IgD-negative memory B cell (primary cell): ENCODE results near the gene FOXN3. TPM values are rescaled to one million over a fixed set of nuclear protein-coding genes. Genes with fewer than 3 reads are reported as not detected.
"Not testable (repeated sequence)": the region's sequence is repeated elsewhere in the genome, so short reads cannot be mapped to it uniquely, and the experiment has no call there.

Source experiments
- H3K27ac Mint-ChIP-seq, 3 donors: one replicate each; pipeline ENCODE4 v1.8.0; 2020 to 2022; ENCODE audit warnings: mild to moderate bottlenecking in 3 of 3, mixed read lengths in 3 of 3, moderate library complexity in 1 of 3
- H3K27me3 Mint-ChIP-seq: one replicate; pipeline ENCODE4 v1.8.0; 2021; ENCODE audit warnings: mixed read lengths
- H3K36me3 Mint-ChIP-seq: one replicate; pipeline ENCODE4 v1.8.0; 2020; ENCODE audit warnings: mild to moderate bottlenecking, mixed read lengths
- H3K4me1 Mint-ChIP-seq, 3 donors: one replicate each; pipeline ENCODE4 v1.8.0; 2020 to 2022; ENCODE audit warnings: mixed read lengths in 3 of 3, mild to moderate bottlenecking in 1 of 3
- H3K4me3 Mint-ChIP-seq, 4 donors: one replicate each; pipeline ENCODE4 v1.8.0; 2020 to 2022; ENCODE audit warnings: mild to moderate bottlenecking in 4 of 4, mixed read lengths in 4 of 4, moderate library complexity in 3 of 4
- H3K9me3 Mint-ChIP-seq, 3 donors: one replicate each; pipeline ENCODE4 v1.8.0; 2020 to 2021; ENCODE audit warnings: mixed read lengths in 3 of 3, mild to moderate bottlenecking in 1 of 3
- polyA plus RNA-seq: library from polyadenylated mRNA; unstranded; fragments of 300-500 nt; fragmentation: Illumina TruSeq; gene quantifications from one replicate; pipeline ENCODE4 v1.2.3, GENCODE V29; 2021

Gene FOXN3
- polyA plus RNA-seq, 1 donor from 2014 or later = 62.5 TPM

DNA sequence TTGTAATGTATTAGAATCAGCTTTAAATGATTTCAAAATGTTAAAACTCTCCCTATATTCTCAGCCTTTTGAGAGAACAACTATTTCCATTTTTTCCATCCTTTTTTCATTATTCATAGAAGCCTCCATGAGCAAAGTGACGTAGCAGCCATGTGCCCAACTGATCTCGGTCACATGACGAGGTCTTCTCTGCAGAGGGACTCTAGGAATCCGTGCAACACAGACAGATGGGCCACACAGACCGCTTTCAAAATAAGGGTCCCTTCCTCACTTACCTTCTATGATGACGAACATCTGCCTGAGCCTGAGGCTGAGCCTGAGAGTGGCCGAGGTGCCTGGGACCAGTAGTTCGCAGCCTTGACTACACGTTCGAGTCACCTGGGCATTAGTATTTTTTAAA, 293.8 kb downstream of the FOXN3 start:
- H3K27me3 Mint-ChIP-seq = peaks cover 2% of the 10 kb centered on the region
- H3K36me3 Mint-ChIP-seq = no peaks in the 10 kb centered on the region
- no peaks in the 10 kb centered on the region for H3K4me1 Mint-ChIP-seq
- H3K9me3 Mint-ChIP-seq = peaks cover 3 to 10% (median 8%) of the 10 kb centered on the region in 3 donors
- no peak overlapping the region for H3K27ac Mint-ChIP-seq
- H3K4me3 Mint-ChIP-seq = no peak overlapping the region

- Mint-ChIP-seq H3K27me3 (peaks cover under 1% of the 10 kb centered on the region), H3K9me3 (peaks cover 3 to 11% (median 10%) of the 10 kb centered on the region in 3 donors), H3K4me1 (no peaks in the 10 kb centered on the region), H3K27ac (no peak overlapping the region), H3K36me3 (no peaks in the 10 kb centered on the region), H3K4me3 (no peak overlapping the region)
These were observed 294.9 kb downstream of the FOXN3 start for GRCh38 chr14:89121968-89122620.

DNA sequence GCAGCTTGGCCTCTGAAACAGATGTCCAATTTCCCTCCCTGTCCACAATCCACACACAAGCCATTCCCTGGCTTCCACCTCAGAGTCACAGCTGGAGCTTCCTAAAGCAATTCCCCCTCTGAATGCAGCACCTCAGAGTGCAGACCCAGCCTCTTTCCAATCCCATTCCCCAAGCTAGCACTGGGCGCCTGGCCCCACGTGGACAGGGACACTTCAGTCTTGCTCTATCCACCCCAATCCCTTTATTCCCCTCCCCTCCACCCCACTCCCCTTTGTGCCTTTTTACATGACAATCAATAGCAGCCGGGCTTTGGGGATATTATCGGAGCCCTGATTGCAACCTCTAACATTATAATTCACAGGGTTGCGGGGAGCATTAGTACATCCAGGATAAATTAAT, 300.0 kb downstream of the FOXN3 start:
- peaks cover 3 to 12% (median 10%) of the 10 kb centered on the region in 3 donors for H3K9me3 Mint-ChIP-seq

DNA sequence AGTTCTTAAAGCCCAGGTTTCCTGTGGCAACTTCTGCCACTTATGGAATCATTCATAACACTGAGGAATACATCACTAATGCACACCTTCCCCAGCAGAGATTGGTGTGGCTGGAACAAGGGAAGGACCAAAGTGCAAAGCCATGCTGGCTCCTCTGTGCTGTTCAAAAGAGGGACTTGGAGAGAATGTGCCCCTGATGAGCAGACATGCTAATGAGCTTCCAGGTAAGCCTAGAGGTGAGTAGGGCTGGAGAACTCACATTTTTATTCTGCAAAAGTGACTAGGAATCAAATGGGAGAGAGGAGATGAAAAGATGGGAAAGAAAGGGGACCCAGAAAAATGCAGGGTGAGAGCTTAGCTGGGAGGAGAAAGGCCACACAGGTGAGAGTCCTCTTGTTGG, 302.9 kb downstream of the FOXN3 start:
- Mint-ChIP-seq H3K9me3 (peaks cover 0 to 8% (median 7%) of the 10 kb centered on the region in 3 donors), H3K4me1 (no peaks in the 10 kb centered on the region), H3K4me3 (no peak overlapping the region), H3K27ac (peak overlapping the region in 1 of 3 donors; percentile 71), H3K36me3 (peaks cover 2% of the 10 kb centered on the region), H3K27me3 (peaks cover 2% of the 10 kb centered on the region)

More for the DNA sequence above, 300.0 kb downstream of the FOXN3 start:
- Mint-ChIP-seq H3K36me3 (peaks cover 2% of the 10 kb centered on the region), H3K27me3 (peaks cover 2% of the 10 kb centered on the region), H3K27ac (no peak overlapping the region), H3K4me3 (no peak overlapping the region), H3K4me1 (no peaks in the 10 kb centered on the region)

DNA sequence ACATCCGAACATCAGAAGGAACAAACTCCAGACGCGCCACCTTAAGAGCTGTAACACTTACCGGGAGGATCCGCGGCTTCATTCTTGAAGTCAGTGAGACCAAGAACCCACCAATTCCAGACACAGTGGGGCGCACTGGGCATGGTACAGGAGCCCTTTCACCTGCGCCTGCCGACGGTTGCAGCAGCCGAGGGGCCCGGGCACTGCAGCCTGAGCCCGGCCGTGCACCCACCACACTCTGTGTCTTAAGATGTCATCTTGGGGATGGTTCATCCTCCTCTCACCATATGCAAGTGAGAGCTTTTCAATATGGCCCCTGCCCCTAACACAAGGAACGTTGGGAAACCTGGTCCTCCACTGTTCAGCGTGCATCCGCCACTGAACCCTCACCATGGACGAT, 304.3 kb downstream of the FOXN3 start:
- Mint-ChIP-seq H3K9me3 (peaks cover 0 to 3% (median 0%) of the 10 kb centered on the region in 3 donors), H3K27me3 (peaks cover 2% of the 10 kb centered on the region)

GRCh38 chr14:89111766-89112543, 305.1 kb downstream of the FOXN3 start:
- not testable (repeated sequence) for H3K27ac Mint-ChIP-seq, H3K4me1 Mint-ChIP-seq, H3K27me3 Mint-ChIP-seq, H3K4me3 Mint-ChIP-seq, H3K36me3 Mint-ChIP-seq, H3K9me3 Mint-ChIP-seq

More for the DNA sequence above, 304.3 kb downstream of the FOXN3 start:
- no peak overlapping the region for H3K4me3 Mint-ChIP-seq
- no peak overlapping the region for H3K27ac Mint-ChIP-seq
- peaks cover 2% of the 10 kb centered on the region for H3K36me3 Mint-ChIP-seq
- no peaks in the 10 kb centered on the region for H3K4me1 Mint-ChIP-seq

GRCh38 chr14:89111232-89111631, 305.8 kb downstream of the FOXN3 start:
- not testable (repeated sequence) for H3K4me3 Mint-ChIP-seq, H3K9me3 Mint-ChIP-seq, H3K36me3 Mint-ChIP-seq, H3K27me3 Mint-ChIP-seq, H3K27ac Mint-ChIP-seq, H3K4me1 Mint-ChIP-seq

- Mint-ChIP-seq H3K36me3 (no peaks in the 10 kb centered on the region), H3K4me1 (no peaks in the 10 kb centered on the region), H3K9me3 (peaks cover 0 to 4% (median 0%) of the 10 kb centered on the region in 3 donors)
These were observed 306.9 kb downstream of the FOXN3 start for GRCh38 chr14:89110110-89110509.

DNA sequence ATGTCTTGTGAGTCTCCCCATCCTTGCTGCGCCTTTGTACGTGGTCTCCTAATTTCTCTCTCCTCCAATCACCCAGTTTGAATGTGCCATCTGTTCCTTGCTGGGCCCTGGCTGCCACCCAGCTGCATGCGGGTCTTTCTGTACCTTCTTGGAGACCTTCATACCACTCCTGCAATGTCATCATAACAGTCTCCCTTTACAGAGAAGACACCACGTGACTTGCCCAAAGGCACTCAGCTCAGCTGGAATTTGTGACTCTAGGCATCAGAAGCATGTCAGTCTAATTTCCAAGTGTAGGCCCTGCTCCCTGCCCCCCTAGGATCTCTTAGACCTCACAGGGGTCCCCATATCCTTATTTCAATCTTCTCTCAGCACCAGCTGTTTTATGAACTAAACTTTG, 308.4 kb downstream of the FOXN3 start:
- no peak overlapping the region for H3K4me3 Mint-ChIP-seq
- H3K9me3 Mint-ChIP-seq = peaks cover 0 to 11% (median 0%) of the 10 kb centered on the region in 3 donors
- no peak overlapping the region for H3K27ac Mint-ChIP-seq
- H3K4me1 Mint-ChIP-seq = no peaks in the 10 kb centered on the region
- no peaks in the 10 kb centered on the region for H3K36me3 Mint-ChIP-seq
- no peaks in the 10 kb centered on the region for H3K27me3 Mint-ChIP-seq

More at GRCh38 chr14:89110110-89110509, 306.9 kb downstream of the FOXN3 start:
- Mint-ChIP-seq H3K4me3 (no peak overlapping the region), H3K27ac (no peak overlapping the region), H3K27me3 (peaks cover 2% of the 10 kb centered on the region)

DNA sequence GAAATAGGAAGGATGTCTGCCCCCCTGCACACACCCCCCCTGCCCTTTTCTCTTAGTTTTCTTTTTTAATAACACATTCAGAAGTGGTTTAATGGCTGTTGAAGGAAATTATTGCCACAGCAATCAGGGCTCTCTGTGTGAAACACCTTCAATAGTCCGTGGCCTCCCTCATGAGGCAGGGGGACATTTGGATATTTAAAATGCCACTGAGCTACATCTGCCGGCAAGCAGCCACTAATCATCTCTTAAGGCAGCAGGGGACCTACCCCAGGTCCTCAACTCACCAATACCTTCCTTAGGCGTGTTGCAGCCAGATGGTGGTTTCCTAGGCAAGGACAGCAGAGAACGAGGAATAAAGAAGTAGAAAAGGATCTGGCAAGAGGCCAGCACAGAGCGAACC, 309.4 kb downstream of the FOXN3 start:
- Mint-ChIP-seq H3K9me3 (peaks cover 0 to 11% (median 0%) of the 10 kb centered on the region in 3 donors), H3K27me3 (no peaks in the 10 kb centered on the region), H3K4me3 (no peak overlapping the region), H3K4me1 (no peaks in the 10 kb centered on the region), H3K36me3 (no peaks in the 10 kb centered on the region), H3K27ac (peak overlapping the region in 1 of 3 donors; percentile 67)
